ENCODE measurements around the gene PPP1R3G. TPM values are rescaled to one million over a fixed set of nuclear protein-coding genes. Genes with fewer than 3 reads are reported as not detected.

PPP1R3G gene
- total RNA-seq, 1 experiment from 2014 or later: 0.15 TPM

DNA sequence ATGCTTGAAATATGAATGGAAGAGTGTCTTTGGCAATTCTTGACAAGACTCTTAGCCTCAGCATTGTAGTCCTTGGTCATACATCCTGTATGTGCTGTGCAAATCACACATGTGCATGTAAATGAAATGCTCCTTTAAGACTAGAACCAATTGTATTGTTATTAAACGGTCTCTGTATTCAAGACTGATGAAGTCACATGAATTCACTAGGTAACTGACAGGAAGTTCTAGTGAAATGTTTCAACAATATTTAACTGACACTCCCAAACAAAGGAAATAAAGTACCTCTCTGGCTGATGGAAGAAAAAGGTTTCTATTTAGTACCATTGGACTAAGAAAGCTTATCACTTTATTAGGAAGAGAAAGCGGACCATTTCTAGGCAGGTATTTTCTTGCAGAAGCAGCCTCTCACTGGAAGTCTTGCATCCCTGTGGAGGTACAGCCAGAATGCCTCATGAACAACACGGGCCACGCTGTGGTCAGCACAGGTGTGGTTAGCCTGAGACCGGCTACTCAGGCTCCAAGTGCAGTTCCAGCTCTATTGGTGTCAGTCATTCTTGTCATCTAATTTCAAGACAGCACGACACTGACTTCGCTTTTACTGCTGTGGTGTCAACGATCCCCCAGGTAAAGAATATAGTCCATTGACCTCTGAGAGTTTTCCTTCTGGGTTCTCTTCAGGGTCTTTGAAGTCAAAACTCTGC lies 17.3 kb downstream of the PPP1R3G start:
- no peak for ATAC-seq
- no peak for DNase-seq (ENCODE audit: low spot score)
- Mint-ChIP-seq H3K4me1 (peaks cover 17% of the 10 kb centered on the region), H3K4me3 (no peak overlapping the region), H3K36me3 (no peaks in the 10 kb centered on the region), H3K27me3 (ENCODE audit: low read depth) (no peaks in the 10 kb centered on the region), H3K27ac (no peak overlapping the region), H3K9me3 (peaks cover 3% of the 10 kb centered on the region; the same call in 1 of the 2 replicates)
- ChIA-PET CTCF (no interaction called here), POLR2A (no interaction called here)
- TF ChIP-seq ZNF396 (CRISPR knock-in tag; IDR thresholded peaks at IDR 0.05; ENCODE audit: borderline replicate concordance) (no peak), TEAD4 (CRISPR knock-in tag; IDR thresholded peaks at IDR 0.05) (no peak), EMX1 (CRISPR knock-in tag; IDR thresholded peaks at IDR 0.05) (no peak), MYBL2 (CRISPR knock-in tag; IDR thresholded peaks at IDR 0.05) (no peak), FOXJ3 (CRISPR knock-in tag; IDR thresholded peaks at IDR 0.05; ENCODE audit: borderline replicate concordance) (no peak), SMAD4 (CRISPR knock-in tag; IDR thresholded peaks at IDR 0.05) (no peak), GRHL2 (CRISPR knock-in tag; IDR thresholded peaks at IDR 0.05; ENCODE audit: insufficient replicate concordance, severe bottlenecking) (no peak), NFYB (CRISPR knock-in tag; conservative IDR thresholded peaks at IDR 0.05; ENCODE audit: low read depth) (no peak), NFATC4 (CRISPR knock-in tag; IDR thresholded peaks at IDR 0.05) (no peak), NFE2L1 (CRISPR knock-in tag; IDR thresholded peaks at IDR 0.05) (no peak)
- TF ChIP-seq, protein P1, sequence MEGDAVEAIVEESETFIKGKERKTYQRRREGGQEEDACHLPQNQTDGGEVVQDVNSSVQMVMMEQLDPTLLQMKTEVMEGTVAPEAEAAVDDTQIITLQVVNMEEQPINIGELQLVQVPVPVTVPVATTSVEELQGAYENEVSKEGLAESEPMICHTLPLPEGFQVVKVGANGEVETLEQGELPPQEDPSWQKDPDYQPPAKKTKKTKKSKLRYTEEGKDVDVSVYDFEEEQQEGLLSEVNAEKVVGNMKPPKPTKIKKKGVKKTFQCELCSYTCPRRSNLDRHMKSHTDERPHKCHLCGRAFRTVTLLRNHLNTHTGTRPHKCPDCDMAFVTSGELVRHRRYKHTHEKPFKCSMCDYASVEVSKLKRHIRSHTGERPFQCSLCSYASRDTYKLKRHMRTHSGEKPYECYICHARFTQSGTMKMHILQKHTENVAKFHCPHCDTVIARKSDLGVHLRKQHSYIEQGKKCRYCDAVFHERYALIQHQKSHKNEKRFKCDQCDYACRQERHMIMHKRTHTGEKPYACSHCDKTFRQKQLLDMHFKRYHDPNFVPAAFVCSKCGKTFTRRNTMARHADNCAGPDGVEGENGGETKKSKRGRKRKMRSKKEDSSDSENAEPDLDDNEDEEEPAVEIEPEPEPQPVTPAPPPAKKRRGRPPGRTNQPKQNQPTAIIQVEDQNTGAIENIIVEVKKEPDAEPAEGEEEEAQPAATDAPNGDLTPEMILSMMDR (IDR thresholded peaks at IDR 0.05): no peak
- TF ChIP-seq, protein P2, sequence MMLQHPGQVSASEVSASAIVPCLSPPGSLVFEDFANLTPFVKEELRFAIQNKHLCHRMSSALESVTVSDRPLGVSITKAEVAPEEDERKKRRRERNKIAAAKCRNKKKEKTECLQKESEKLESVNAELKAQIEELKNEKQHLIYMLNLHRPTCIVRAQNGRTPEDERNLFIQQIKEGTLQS (CRISPR knock-in tag; conservative IDR thresholded peaks at IDR 0.05): no peak
- TF ChIP-seq, protein P3, sequence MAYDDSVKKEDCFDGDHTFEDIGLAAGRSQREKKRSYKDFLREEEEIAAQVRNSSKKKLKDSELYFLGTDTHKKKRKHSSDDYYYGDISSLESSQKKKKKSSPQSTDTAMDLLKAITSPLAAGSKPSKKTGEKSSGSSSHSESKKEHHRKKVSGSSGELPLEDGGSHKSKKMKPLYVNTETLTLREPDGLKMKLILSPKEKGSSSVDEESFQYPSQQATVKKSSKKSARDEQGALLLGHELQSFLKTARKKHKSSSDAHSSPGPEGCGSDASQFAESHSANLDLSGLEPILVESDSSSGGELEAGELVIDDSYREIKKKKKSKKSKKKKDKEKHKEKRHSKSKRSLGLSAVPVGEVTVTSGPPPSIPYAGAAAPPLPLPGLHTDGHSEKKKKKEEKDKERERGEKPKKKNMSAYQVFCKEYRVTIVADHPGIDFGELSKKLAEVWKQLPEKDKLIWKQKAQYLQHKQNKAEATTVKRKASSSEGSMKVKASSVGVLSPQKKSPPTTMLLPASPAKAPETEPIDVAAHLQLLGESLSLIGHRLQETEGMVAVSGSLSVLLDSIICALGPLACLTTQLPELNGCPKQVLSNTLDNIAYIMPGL (CRISPR knock-in tag; IDR thresholded peaks at IDR 0.05): no peak
- TF ChIP-seq, protein P4, sequence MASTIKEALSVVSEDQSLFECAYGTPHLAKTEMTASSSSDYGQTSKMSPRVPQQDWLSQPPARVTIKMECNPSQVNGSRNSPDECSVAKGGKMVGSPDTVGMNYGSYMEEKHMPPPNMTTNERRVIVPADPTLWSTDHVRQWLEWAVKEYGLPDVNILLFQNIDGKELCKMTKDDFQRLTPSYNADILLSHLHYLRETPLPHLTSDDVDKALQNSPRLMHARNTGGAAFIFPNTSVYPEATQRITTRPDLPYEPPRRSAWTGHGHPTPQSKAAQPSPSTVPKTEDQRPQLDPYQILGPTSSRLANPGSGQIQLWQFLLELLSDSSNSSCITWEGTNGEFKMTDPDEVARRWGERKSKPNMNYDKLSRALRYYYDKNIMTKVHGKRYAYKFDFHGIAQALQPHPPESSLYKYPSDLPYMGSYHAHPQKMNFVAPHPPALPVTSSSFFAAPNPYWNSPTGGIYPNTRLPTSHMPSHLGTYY (CRISPR knock-in tag; IDR thresholded peaks at IDR 0.05): no peak
- TF ChIP-seq, protein P5, sequence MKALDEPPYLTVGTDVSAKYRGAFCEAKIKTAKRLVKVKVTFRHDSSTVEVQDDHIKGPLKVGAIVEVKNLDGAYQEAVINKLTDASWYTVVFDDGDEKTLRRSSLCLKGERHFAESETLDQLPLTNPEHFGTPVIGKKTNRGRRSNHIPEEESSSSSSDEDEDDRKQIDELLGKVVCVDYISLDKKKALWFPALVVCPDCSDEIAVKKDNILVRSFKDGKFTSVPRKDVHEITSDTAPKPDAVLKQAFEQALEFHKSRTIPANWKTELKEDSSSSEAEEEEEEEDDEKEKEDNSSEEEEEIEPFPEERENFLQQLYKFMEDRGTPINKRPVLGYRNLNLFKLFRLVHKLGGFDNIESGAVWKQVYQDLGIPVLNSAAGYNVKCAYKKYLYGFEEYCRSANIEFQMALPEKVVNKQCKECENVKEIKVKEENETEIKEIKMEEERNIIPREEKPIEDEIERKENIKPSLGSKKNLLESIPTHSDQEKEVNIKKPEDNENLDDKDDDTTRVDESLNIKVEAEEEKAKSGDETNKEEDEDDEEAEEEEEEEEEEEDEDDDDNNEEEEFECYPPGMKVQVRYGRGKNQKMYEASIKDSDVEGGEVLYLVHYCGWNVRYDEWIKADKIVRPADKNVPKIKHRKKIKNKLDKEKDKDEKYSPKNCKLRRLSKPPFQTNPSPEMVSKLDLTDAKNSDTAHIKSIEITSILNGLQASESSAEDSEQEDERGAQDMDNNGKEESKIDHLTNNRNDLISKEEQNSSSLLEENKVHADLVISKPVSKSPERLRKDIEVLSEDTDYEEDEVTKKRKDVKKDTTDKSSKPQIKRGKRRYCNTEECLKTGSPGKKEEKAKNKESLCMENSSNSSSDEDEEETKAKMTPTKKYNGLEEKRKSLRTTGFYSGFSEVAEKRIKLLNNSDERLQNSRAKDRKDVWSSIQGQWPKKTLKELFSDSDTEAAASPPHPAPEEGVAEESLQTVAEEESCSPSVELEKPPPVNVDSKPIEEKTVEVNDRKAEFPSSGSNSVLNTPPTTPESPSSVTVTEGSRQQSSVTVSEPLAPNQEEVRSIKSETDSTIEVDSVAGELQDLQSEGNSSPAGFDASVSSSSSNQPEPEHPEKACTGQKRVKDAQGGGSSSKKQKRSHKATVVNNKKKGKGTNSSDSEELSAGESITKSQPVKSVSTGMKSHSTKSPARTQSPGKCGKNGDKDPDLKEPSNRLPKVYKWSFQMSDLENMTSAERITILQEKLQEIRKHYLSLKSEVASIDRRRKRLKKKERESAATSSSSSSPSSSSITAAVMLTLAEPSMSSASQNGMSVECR (CRISPR knock-in tag; IDR thresholded peaks at IDR 0.05; ENCODE audit: borderline replicate concordance): no peak

DNA sequence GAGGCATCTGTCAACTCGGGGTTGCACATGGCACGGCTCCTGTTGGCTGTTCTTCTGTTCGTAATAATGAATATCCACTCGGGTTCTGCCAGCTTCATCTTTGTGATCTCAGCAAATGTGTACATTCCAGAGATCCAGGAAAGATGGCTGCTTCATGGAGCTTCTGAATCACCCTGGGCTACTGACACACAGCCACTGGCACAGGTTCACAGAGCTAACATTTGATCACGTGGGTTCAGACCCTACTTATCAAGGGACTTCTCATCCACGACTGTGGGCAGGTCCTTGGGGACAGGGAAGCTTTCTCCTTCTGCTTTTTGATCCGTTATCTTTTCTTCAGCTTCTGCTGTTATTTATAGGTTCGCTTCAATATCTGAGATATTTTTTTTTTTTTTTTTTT lies 18.1 kb downstream of the PPP1R3G start:
- no peak overlapping the region for H3K4me3 Mint-ChIP-seq
- H3K27ac Mint-ChIP-seq: no peak overlapping the region
- peaks cover 3% of the 10 kb centered on the region; the same call in 1 of the 2 replicates for H3K9me3 Mint-ChIP-seq
- H3K4me1 Mint-ChIP-seq: peaks cover 17% of the 10 kb centered on the region
- CTCF ChIA-PET: no interaction called here
- H3K27me3 Mint-ChIP-seq (ENCODE audit: low read depth): no peaks in the 10 kb centered on the region
- DNase-seq (ENCODE audit: low spot score): no peak
- no peaks in the 10 kb centered on the region for H3K36me3 Mint-ChIP-seq
- ATAC-seq: no peak
- POLR2A ChIA-PET: interaction anchor here (0.7 kb wide), 1 partner anchor 476 kb away, joined by 4 read pairs; no protein-coding TSS in a partner anchor
- no peak for TF ChIP-seq ZBTB21 (CRISPR knock-in tag; IDR thresholded peaks at IDR 0.05; ENCODE audit: borderline replicate concordance)
- TF ChIP-seq SMAD4 (CRISPR knock-in tag; IDR thresholded peaks at IDR 0.05): no peak
- TF ChIP-seq, protein P6, sequence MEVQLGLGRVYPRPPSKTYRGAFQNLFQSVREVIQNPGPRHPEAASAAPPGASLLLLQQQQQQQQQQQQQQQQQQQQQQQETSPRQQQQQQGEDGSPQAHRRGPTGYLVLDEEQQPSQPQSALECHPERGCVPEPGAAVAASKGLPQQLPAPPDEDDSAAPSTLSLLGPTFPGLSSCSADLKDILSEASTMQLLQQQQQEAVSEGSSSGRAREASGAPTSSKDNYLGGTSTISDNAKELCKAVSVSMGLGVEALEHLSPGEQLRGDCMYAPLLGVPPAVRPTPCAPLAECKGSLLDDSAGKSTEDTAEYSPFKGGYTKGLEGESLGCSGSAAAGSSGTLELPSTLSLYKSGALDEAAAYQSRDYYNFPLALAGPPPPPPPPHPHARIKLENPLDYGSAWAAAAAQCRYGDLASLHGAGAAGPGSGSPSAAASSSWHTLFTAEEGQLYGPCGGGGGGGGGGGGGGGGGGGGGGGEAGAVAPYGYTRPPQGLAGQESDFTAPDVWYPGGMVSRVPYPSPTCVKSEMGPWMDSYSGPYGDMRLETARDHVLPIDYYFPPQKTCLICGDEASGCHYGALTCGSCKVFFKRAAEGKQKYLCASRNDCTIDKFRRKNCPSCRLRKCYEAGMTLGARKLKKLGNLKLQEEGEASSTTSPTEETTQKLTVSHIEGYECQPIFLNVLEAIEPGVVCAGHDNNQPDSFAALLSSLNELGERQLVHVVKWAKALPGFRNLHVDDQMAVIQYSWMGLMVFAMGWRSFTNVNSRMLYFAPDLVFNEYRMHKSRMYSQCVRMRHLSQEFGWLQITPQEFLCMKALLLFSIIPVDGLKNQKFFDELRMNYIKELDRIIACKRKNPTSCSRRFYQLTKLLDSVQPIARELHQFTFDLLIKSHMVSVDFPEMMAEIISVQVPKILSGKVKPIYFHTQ (CRISPR knock-in tag; IDR thresholded peaks at IDR 0.05): no peak
- TF ChIP-seq CREM (CRISPR knock-in tag; IDR thresholded peaks at IDR 0.05): no peak
- TF ChIP-seq, protein P7, sequence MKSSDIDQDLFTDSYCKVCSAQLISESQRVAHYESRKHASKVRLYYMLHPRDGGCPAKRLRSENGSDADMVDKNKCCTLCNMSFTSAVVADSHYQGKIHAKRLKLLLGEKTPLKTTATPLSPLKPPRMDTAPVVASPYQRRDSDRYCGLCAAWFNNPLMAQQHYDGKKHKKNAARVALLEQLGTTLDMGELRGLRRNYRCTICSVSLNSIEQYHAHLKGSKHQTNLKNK (CRISPR knock-in tag; IDR thresholded peaks at IDR 0.05): no peak
- no peak for TF ChIP-seq ETV6 (CRISPR knock-in tag; IDR thresholded peaks at IDR 0.05)
- TF ChIP-seq, protein P8, sequence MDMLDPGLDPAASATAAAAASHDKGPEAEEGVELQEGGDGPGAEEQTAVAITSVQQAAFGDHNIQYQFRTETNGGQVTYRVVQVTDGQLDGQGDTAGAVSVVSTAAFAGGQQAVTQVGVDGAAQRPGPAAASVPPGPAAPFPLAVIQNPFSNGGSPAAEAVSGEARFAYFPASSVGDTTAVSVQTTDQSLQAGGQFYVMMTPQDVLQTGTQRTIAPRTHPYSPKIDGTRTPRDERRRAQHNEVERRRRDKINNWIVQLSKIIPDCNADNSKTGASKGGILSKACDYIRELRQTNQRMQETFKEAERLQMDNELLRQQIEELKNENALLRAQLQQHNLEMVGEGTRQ (CRISPR knock-in tag; IDR thresholded peaks at IDR 0.05): no peak
